Caco-2 (cell line): ENCODE results near the gene ZBTB16. TPM values are rescaled to one million over a fixed set of nuclear protein-coding genes. Genes with fewer than 3 reads are reported as not detected.
A peak's percentile ranks its signal among the peaks of the same experiment; 100 is the strongest.

Experiments
- BruUV-seq: library from RNA; stranded (reverse); fragments of 400-500 nt; replicated peaks from 2 replicates; lab custom pipeline; 2021; lab: Mats Ljungman, UMichigan
- CTCF ChIA-PET: fragments of 300-600 bp; sonication (Branson Sonifier 250); formaldehyde crosslinking; loops from one replicate; lab custom pipeline; 2022; ENCODE audit warnings: antibody characterized with exemption; lab: Charles Lee
- POLR2A ChIA-PET: fragments of 300-600 bp; sonication (Branson Sonifier 250); formaldehyde crosslinking; loops from one replicate; lab custom pipeline; 2022; ENCODE audit warnings: antibody characterized with exemption; lab: Charles Lee
- DNase-seq, 2 experiments: peaks; one replicate each; pipeline versions ENCODE4 v3.0.0 to v3.0.0-alpha.2; 2020 to 2022
- H3K27me3 ChIP-seq: replicated peaks from 2 replicates; pipeline ENCODE4 v1.6.0; 2011; ENCODE audit warnings: low read length; ENCODE audit not compliant: control insufficient read depth, insufficient read depth
- H3K36me3 ChIP-seq: 2 replicates; pipeline ENCODE4 v1.5.1; 2011; ENCODE audit warnings: low read length; ENCODE audit not compliant: control insufficient read depth, insufficient read depth
- H3K4me1 ChIP-seq: fragments of 250-450 bp; sonication (Bioruptor Pico); 2 replicates; pipeline ENCODE4 v1.5.1; 2020; ENCODE audit warnings: mild to moderate bottlenecking
- H3K4me3 ChIP-seq: 2 replicates; pipeline ENCODE4 v1.5.1; 2011; ENCODE audit warnings: low read depth, mild to moderate bottlenecking, control low read depth, low read length
- H3K9me3 ChIP-seq: fragments of 250-450 bp; sonication (Bioruptor Pico); 2 replicates; pipeline ENCODE4 v1.5.1; 2020; ENCODE audit warnings: mild to moderate bottlenecking, moderate library complexity
- H3K27ac Mint-ChIP-seq: one replicate; pipeline ENCODE4 v1.8.0; 2022; ENCODE audit warnings: mixed read lengths; ENCODE audit not compliant: unreplicated experiment
- H3K27me3 Mint-ChIP-seq: one replicate; pipeline ENCODE4 v1.8.0; 2022; ENCODE audit warnings: mixed read lengths; ENCODE audit not compliant: insufficient read depth, unreplicated experiment
- H3K36me3 Mint-ChIP-seq: one replicate; pipeline ENCODE4 v1.8.0; 2022; ENCODE audit warnings: mild to moderate bottlenecking, mixed read lengths; ENCODE audit not compliant: insufficient read depth, unreplicated experiment
- H3K4me1 Mint-ChIP-seq: one replicate; pipeline ENCODE4 v1.8.0; 2022; ENCODE audit warnings: low read depth, mixed read lengths; ENCODE audit not compliant: unreplicated experiment
- H3K4me3 Mint-ChIP-seq: one replicate; pipeline ENCODE4 v1.8.0; 2022; ENCODE audit warnings: mild to moderate bottlenecking, moderate library complexity, mixed read lengths; ENCODE audit not compliant: unreplicated experiment
- H3K9me3 Mint-ChIP-seq: one replicate; pipeline ENCODE4 v1.8.0; 2022; ENCODE audit warnings: mixed read lengths; ENCODE audit not compliant: unreplicated experiment
- CTCF ChIP-seq, 2 experiments: fragments of 200-600 bp in 1 of 2; IDR thresholded peaks; 1 replicate in 1 of 2; 2 replicates in 1 of 2; pipeline versions ENCODE4 v1.5.1 to v1.8.0; 2011 to 2022; ENCODE audit warnings: antibody characterized with exemption in 1 of 2, control low read depth in 1 of 2, inconsistent platforms in 1 of 2, low read depth in 1 of 2, low read length in 1 of 2, mild to moderate bottlenecking in 1 of 2, moderate library complexity in 1 of 2; ENCODE audit not compliant: insufficient read depth in 1 of 2, severe bottlenecking in 1 of 2, unreplicated experiment in 1 of 2
- intact Hi-C: fragments of 100-400 bp; cut with micrococcal nuclease; formaldehyde crosslinking; loops from one replicate; pipeline ENCODE4 v1.10.0; 2022; ENCODE audit not compliant: unreplicated experiment
- total RNA-seq: library from RNA; stranded (reverse); gene quantifications from 2 replicates; pipeline ENCODE4 v1.2.3, GENCODE V29; 2022

Gene ZBTB16
- total RNA-seq, 1 experiment from 2014 or later: 12.7 TPM

DNA sequence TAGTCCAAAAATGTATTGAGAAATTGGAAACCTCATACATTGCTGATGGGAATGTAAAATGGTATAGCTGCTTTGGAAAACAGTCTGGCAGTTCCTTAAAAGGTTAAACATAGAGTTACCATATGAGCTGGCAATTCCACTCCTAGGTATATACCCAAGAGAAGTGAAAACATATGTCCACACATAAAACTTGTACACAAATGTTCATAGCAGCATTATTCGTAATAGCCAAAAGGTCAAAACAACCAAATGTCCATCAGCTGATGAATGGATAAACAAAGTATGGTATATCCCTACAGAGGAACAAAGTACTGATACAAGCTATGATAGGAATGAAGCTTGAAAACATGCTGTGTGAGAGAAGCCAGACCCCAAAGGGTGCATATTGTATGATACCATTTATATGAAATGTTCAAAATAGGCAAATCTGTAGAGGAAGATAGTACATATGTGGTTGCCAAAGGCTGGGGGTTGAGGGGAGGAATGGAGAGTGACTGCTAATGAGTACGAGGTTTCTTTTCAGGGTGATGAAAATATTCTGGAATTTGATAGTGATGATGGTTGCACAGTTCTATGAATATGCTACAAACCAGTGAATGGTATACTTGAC is 85.8 kb downstream of the ZBTB16 start:
- H3K4me3 ChIP-seq: no peak overlapping the region
- H3K36me3 ChIP-seq: no peaks in the 10 kb centered on the region
- H3K4me3 Mint-ChIP-seq: no peak overlapping the region
- H3K27me3 Mint-ChIP-seq: no peaks in the 10 kb centered on the region
- peaks cover under 1% of the 10 kb centered on the region for H3K36me3 Mint-ChIP-seq
- no peaks in the 10 kb centered on the region for H3K9me3 Mint-ChIP-seq
- intact Hi-C loops: no loop called here
- no TSS peak for BruUV-seq
- POLR2A ChIA-PET: no interaction called here
- H3K4me1 ChIP-seq: peaks cover 12% of the 10 kb centered on the region
- H3K4me1 Mint-ChIP-seq: peaks cover 7% of the 10 kb centered on the region
- H3K9me3 ChIP-seq: no peaks in the 10 kb centered on the region
- CTCF ChIA-PET: no interaction called here
- H3K27me3 ChIP-seq: no peaks in the 10 kb centered on the region
- DNase-seq: no peak
- no peak for TF ChIP-seq CTCF (IDR thresholded peaks at IDR 0.05; ENCODE audit: insufficient read depth in 1 of 2, low read depth in 1 of 2, low read length in 1 of 2, severe bottlenecking in 1 of 2, unreplicated experiment in 1 of 2)
- H3K27ac Mint-ChIP-seq: no peak overlapping the region

DNA sequence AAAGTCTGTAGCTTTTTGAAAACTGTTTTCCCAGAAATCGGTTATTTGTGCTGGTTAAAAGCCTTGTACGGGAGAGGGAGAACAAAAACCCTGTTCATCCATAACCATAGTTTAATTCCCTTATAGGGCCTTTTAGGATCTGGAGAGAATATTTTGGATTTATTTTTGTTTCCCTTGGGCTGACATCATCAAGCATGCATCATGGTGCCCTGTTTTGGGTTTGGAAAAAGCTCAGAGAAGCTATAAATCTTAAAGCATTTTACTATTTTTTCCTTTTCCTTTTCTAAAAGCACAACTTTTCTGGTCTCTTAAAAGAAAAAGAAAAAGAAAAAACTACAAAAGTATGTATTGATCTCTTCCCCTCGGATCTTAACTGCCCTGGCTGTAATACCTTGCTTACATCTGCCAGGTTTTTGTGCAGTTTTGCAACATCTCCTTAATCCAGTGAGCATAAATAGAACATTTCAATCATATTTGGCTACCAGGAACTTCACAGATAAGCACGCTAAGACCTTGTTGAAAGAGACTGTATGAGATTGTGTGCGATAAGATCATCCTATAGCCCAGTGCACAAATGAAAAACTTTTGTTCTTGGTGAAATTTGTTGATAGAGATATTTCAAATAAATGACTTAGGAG is 88.0 kb downstream of the ZBTB16 start:
- no peaks in the 10 kb centered on the region for H3K27me3 ChIP-seq
- CTCF ChIA-PET: no interaction called here
- no peaks in the 10 kb centered on the region for H3K9me3 Mint-ChIP-seq

DNA sequence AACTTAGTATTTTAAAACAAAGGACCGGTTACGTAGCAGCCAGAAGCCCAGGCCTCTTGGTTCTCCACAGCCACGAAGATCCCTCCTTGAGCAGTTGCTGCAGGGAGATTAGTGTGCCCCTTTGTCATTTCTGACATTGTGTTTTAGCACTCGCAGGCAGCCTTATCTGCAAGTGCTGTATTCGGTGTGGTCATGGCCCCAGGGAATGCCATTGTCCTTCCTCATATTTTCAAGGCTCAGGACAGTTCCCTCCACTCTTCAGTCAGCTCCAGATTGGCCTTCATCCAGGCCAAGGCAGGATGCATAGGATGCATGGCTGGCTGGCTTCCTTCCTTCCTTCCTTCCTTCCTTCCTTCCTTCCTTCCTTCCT is 88.5 kb downstream of the ZBTB16 start:
- no peak overlapping the region for H3K4me3 Mint-ChIP-seq
- no peaks in the 10 kb centered on the region for H3K9me3 Mint-ChIP-seq
- peaks cover 7% of the 10 kb centered on the region for H3K4me1 Mint-ChIP-seq
- peaks cover 12% of the 10 kb centered on the region for H3K4me1 ChIP-seq
- intact Hi-C loops: no loop called here
- no peaks in the 10 kb centered on the region for H3K27me3 Mint-ChIP-seq
- H3K4me3 ChIP-seq: no peak overlapping the region
- POLR2A ChIA-PET: no interaction called here
- no peaks in the 10 kb centered on the region for H3K9me3 ChIP-seq
- BruUV-seq: no TSS peak
- CTCF ChIA-PET: no interaction called here
- H3K36me3 ChIP-seq: no peaks in the 10 kb centered on the region
- no peaks in the 10 kb centered on the region for H3K36me3 Mint-ChIP-seq
- H3K27me3 ChIP-seq: no peaks in the 10 kb centered on the region
- no peak for TF ChIP-seq CTCF (IDR thresholded peaks at IDR 0.05; ENCODE audit: insufficient read depth in 1 of 2, low read depth in 1 of 2, low read length in 1 of 2, severe bottlenecking in 1 of 2, unreplicated experiment in 1 of 2)
- H3K27ac Mint-ChIP-seq: no peak overlapping the region
- peak in 1 of 2 experiments; percentile 19 for DNase-seq

More for the DNA sequence above, 88.0 kb downstream of the ZBTB16 start:
- Mint-ChIP-seq H3K4me1 (peaks cover 7% of the 10 kb centered on the region), H3K27ac (no peak overlapping the region), H3K4me3 (no peak overlapping the region), H3K27me3 (no peaks in the 10 kb centered on the region), H3K36me3 (no peaks in the 10 kb centered on the region)
- DNase-seq: peak in 1 of 2 experiments; percentile 21
- no TSS peak for BruUV-seq
- Histone ChIP-seq H3K9me3 (no peaks in the 10 kb centered on the region), H3K4me3 (no peak overlapping the region), H3K36me3 (no peaks in the 10 kb centered on the region), H3K4me1 (peaks cover 12% of the 10 kb centered on the region)
- TF ChIP-seq CTCF (IDR thresholded peaks at IDR 0.05; ENCODE audit: insufficient read depth in 1 of 2, low read depth in 1 of 2, low read length in 1 of 2, severe bottlenecking in 1 of 2, unreplicated experiment in 1 of 2): no peak
- intact Hi-C loops: loop anchor here (1.0 kb wide), 1 partner anchor 31 kb away; no protein-coding TSS in a partner anchor
- POLR2A ChIA-PET: interaction anchor here (0.6 to 0.7 kb wide), 2 partner anchors 39 to 161 kb away, joined by 3 to 4 read pairs; no protein-coding TSS in a partner anchor
